Measurements from ENCODE around the gene GAS2. TPM values are rescaled to one million over a fixed set of nuclear protein-coding genes. Genes with fewer than 3 reads are reported as not detected.

GAS2 gene
- total RNA-seq, 2 experiments from 2014 or later, result 1.8 to 4.1 TPM

GRCh38 chr11:22690257-22690656 is 23.8 kb downstream of the GAS2 start:
- POLR2A ChIA-PET, result interaction anchor here (1.0 kb wide), 2 partner anchors 40 to 42 kb away, joined by 3 read pairs; no protein-coding TSS in a partner anchor
- Histone ChIP-seq H3K36me3 (ENCODE audit: insufficient read depth, low read length) (no peaks in the 10 kb centered on the region), H2AFZ (ENCODE audit: low read length) (no peak overlapping the region), H3K4me2 (ENCODE audit: low read length) (no peak overlapping the region), H3K79me2 (ENCODE audit: insufficient read depth, low read depth, low read length) (no peaks in the 10 kb centered on the region), H3K9me3 (ENCODE audit: low read length) (no peaks in the 10 kb centered on the region), H3K9me2 (ENCODE audit: insufficient read depth, low read length) (no peaks in the 10 kb centered on the region), H3K4me3 (ENCODE audit: low read depth, low read length, poor library complexity, severe bottlenecking) (no peak overlapping the region), H3K4me1 (ENCODE audit: insufficient read depth, low read length, poor library complexity, severe bottlenecking) (no peaks in the 10 kb centered on the region), H4K20me1 (ENCODE audit: insufficient read depth, low read length) (no peaks in the 10 kb centered on the region), H3K27ac (ENCODE audit: low read depth, low read length, poor library complexity, severe bottlenecking) (no peak overlapping the region)
- no peak for DNase-seq (ENCODE audit: low spot score)
- intact Hi-C loops (cut with micrococcal nuclease; ENCODE audit: unreplicated experiment), result no loop called here
- no peak for TF ChIP-seq CTCF (conservative IDR thresholded peaks at IDR 0.05; ENCODE audit: low read length)
- BruUV-seq (replicated peaks), result no TSS peak
- CTCF ChIA-PET (ENCODE audit: unreplicated experiment), result no interaction called here

- ChIA-PET CTCF (ENCODE audit: unreplicated experiment) (no interaction called here), POLR2A (interaction anchor here (1.3 kb wide), 1 partner anchor 66 kb away, joined by 3 read pairs; no protein-coding TSS in a partner anchor)
- H3K9me3 ChIP-seq (ENCODE audit: low read length), result no peaks in the 10 kb centered on the region
- H3K4me2 ChIP-seq (ENCODE audit: low read length), result no peak overlapping the region
- H4K20me1 ChIP-seq (ENCODE audit: insufficient read depth, low read length), result no peaks in the 10 kb centered on the region
- H3K36me3 ChIP-seq (ENCODE audit: insufficient read depth, low read length), result no peaks in the 10 kb centered on the region
- no peak overlapping the region for H3K27ac ChIP-seq (ENCODE audit: low read depth, low read length, poor library complexity, severe bottlenecking)
- no TSS peak for BruUV-seq (replicated peaks)
- H3K4me3 ChIP-seq (ENCODE audit: low read depth, low read length, poor library complexity, severe bottlenecking), result no peak overlapping the region
- DNase-seq (ENCODE audit: low spot score), result no peak
- H3K9me2 ChIP-seq (ENCODE audit: insufficient read depth, low read length), result no peaks in the 10 kb centered on the region
- TF ChIP-seq EZH2phosphoT487 (IDR thresholded peaks at IDR 0.05; ENCODE audit: borderline replicate concordance, low read depth, low read length) (no peak), CTCF (conservative IDR thresholded peaks at IDR 0.05; ENCODE audit: low read length) (no peak)
- intact Hi-C loops (cut with micrococcal nuclease; ENCODE audit: unreplicated experiment), result no loop called here
- no peaks in the 10 kb centered on the region for H3K4me1 ChIP-seq (ENCODE audit: insufficient read depth, low read length, poor library complexity, severe bottlenecking)
- H3K79me2 ChIP-seq (ENCODE audit: insufficient read depth, low read depth, low read length), result no peaks in the 10 kb centered on the region
- H2AFZ ChIP-seq (ENCODE audit: low read length), result no peak overlapping the region
These were observed 24.5 kb downstream of the GAS2 start for GRCh38 chr11:22690871-22691270.

GRCh38 chr11:22699388-22699787 is 33.0 kb downstream of the GAS2 start:
- no peaks in the 10 kb centered on the region for H3K79me2 ChIP-seq (ENCODE audit: insufficient read depth, low read depth, low read length)
- TF ChIP-seq EZH2phosphoT487 (IDR thresholded peaks at IDR 0.05; ENCODE audit: borderline replicate concordance, low read depth, low read length) (no peak), CTCF (conservative IDR thresholded peaks at IDR 0.05; ENCODE audit: low read length) (no peak)
- H3K27ac ChIP-seq (ENCODE audit: low read depth, low read length, poor library complexity, severe bottlenecking), result no peak overlapping the region
- H3K36me3 ChIP-seq (ENCODE audit: insufficient read depth, low read length), result no peaks in the 10 kb centered on the region
- DNase-seq (ENCODE audit: low spot score), result no peak
- no peaks in the 10 kb centered on the region for H4K20me1 ChIP-seq (ENCODE audit: insufficient read depth, low read length)
- BruUV-seq (replicated peaks), result no TSS peak
- H3K9me3 ChIP-seq (ENCODE audit: low read length), result no peaks in the 10 kb centered on the region
- ChIA-PET CTCF (ENCODE audit: unreplicated experiment) (no interaction called here), POLR2A (interaction anchor here (1.1 kb wide), 1 partner anchor 22 kb away, joined by 3 read pairs; no protein-coding TSS in a partner anchor)
- H3K4me2 ChIP-seq (ENCODE audit: low read length), result no peak overlapping the region
- no peak overlapping the region for H2AFZ ChIP-seq (ENCODE audit: low read length)
- no peaks in the 10 kb centered on the region for H3K4me1 ChIP-seq (ENCODE audit: insufficient read depth, low read length, poor library complexity, severe bottlenecking)
- H3K9me2 ChIP-seq (ENCODE audit: insufficient read depth, low read length), result no peaks in the 10 kb centered on the region
- intact Hi-C loops (cut with micrococcal nuclease; ENCODE audit: unreplicated experiment), result no loop called here
- no peak overlapping the region for H3K4me3 ChIP-seq (ENCODE audit: low read depth, low read length, poor library complexity, severe bottlenecking)

All from OCI-LY7 (cell line).